Stimulated activated naive CD8-positive, alpha-beta T cell treated with anti-CD3 and anti-CD28 coated beads, Interleukin-15, amount 100 ng/mL, for 72 hours (primary cell): ENCODE data around the gene CCDC85A.

Experiments used
- ATAC-seq: fragments of 150-1000 bp; cut with Tn5 transposase; 2 replicates; pipeline ENCODE4 v1.10.0; 2021; ENCODE audit warnings: mild to moderate bottlenecking, moderate library complexity
- DNase-seq, 2 donors: peaks; one replicate each; pipeline ENCODE4 v3.0.0; 2021 to 2022
- H3K27ac Mint-ChIP-seq, 2 donors: one replicate each; pipeline ENCODE4 v1.8.0; 2022; ENCODE audit warnings: mild to moderate bottlenecking in 2 of 2, mixed read lengths in 2 of 2, moderate library complexity in 2 of 2
- H3K27me3 Mint-ChIP-seq: one replicate; pipeline ENCODE4 v1.8.0; 2022; ENCODE audit warnings: mixed read lengths
- H3K4me1 Mint-ChIP-seq: one replicate; pipeline ENCODE4 v1.8.0; 2022; ENCODE audit warnings: mild to moderate bottlenecking, mixed read lengths
- H3K4me3 Mint-ChIP-seq, 2 donors: one replicate each; pipeline ENCODE4 v1.8.0; 2022; ENCODE audit warnings: mild to moderate bottlenecking in 2 of 2, mixed read lengths in 2 of 2, moderate library complexity in 1 of 2
- H3K9me3 Mint-ChIP-seq, 2 donors: one replicate each; pipeline ENCODE4 v1.8.0; 2022; ENCODE audit warnings: mixed read lengths in 2 of 2

CCDC85A gene

GRCh38 chr2:56182420-56182819 is 1.4 kb upstream of the CCDC85A start:
- Mint-ChIP-seq H3K9me3 (no peaks in the 10 kb centered on the region), H3K4me1 (peaks cover 7% of the 10 kb centered on the region), H3K27ac (no peak overlapping the region), H3K4me3 (no peak overlapping the region), H3K27me3 (peaks cover 68% of the 10 kb centered on the region)
- DNase-seq (no peak), ATAC-seq (no peak)

- H3K27me3 Mint-ChIP-seq = peaks cover 71% of the 10 kb centered on the region
- peak; percentile 13 for ATAC-seq
- DNase-seq = peak; percentile 3 to 9
- H3K27ac Mint-ChIP-seq = no peak overlapping the region
- no peak overlapping the region for H3K4me3 Mint-ChIP-seq
- H3K9me3 Mint-ChIP-seq = no peaks in the 10 kb centered on the region
- H3K4me1 Mint-ChIP-seq = peaks cover 7% of the 10 kb centered on the region
These were observed 766 bp downstream of the CCDC85A start for GRCh38 chr2:56184500-56185011.

GRCh38 chr2:56185101-56185581 is 1.4 kb downstream of the CCDC85A start:
- H3K9me3 Mint-ChIP-seq = no peaks in the 10 kb centered on the region
- no peak for ATAC-seq
- no peak for DNase-seq
- H3K4me1 Mint-ChIP-seq = peaks cover 7% of the 10 kb centered on the region
- H3K27me3 Mint-ChIP-seq = peaks cover 69% of the 10 kb centered on the region
- no peak overlapping the region for H3K27ac Mint-ChIP-seq
- peak overlapping the region; percentile 16 to 52 for H3K4me3 Mint-ChIP-seq

- no peak for DNase-seq
- H3K4me3 Mint-ChIP-seq = peak overlapping the region; percentile 16 to 52
- no peaks in the 10 kb centered on the region for H3K9me3 Mint-ChIP-seq
- no peak overlapping the region for H3K27ac Mint-ChIP-seq
- peaks cover 73% of the 10 kb centered on the region for H3K27me3 Mint-ChIP-seq
- H3K4me1 Mint-ChIP-seq = peaks cover 7% of the 10 kb centered on the region
- no peak for ATAC-seq
These were observed 1.8 kb downstream of the CCDC85A start for GRCh38 chr2:56185582-56186046.

- ATAC-seq (no peak), DNase-seq (no peak)
- no peaks in the 10 kb centered on the region for H3K4me1 Mint-ChIP-seq
- peaks cover 30% of the 10 kb centered on the region for H3K27me3 Mint-ChIP-seq
- H3K9me3 Mint-ChIP-seq = no peaks in the 10 kb centered on the region
- no peak overlapping the region for H3K4me3 Mint-ChIP-seq
- no peak overlapping the region for H3K27ac Mint-ChIP-seq
These were observed 7.8 kb downstream of the CCDC85A start for GRCh38 chr2:56191617-56192016.

GRCh38 chr2:56192664-56193305 is 9.0 kb downstream of the CCDC85A start:
- DNase-seq (no peak), ATAC-seq (no peak)
- peaks cover 18% of the 10 kb centered on the region for H3K27me3 Mint-ChIP-seq
- H3K4me1 Mint-ChIP-seq = no peaks in the 10 kb centered on the region
- no peaks in the 10 kb centered on the region for H3K9me3 Mint-ChIP-seq
- H3K4me3 Mint-ChIP-seq = no peak overlapping the region
- no peak overlapping the region for H3K27ac Mint-ChIP-seq

GRCh38 chr2:56195563-56195962 is 11.8 kb downstream of the CCDC85A start:
- ATAC-seq = no peak
- Mint-ChIP-seq H3K9me3 (no peaks in the 10 kb centered on the region), H3K27ac (no peak overlapping the region), H3K4me3 (no peak overlapping the region), H3K27me3 (peaks cover 2% of the 10 kb centered on the region), H3K4me1 (no peaks in the 10 kb centered on the region)
- no peak for DNase-seq

- H3K9me3 Mint-ChIP-seq = no peaks in the 10 kb centered on the region
- ATAC-seq (no peak), DNase-seq (no peak)
- H3K27ac Mint-ChIP-seq = no peak overlapping the region
- H3K27me3 Mint-ChIP-seq = no peaks in the 10 kb centered on the region
- no peak overlapping the region for H3K4me3 Mint-ChIP-seq
- no peaks in the 10 kb centered on the region for H3K4me1 Mint-ChIP-seq
These were observed 14.0 kb downstream of the CCDC85A start for GRCh38 chr2:56197816-56198215.

GRCh38 chr2:56198936-56199335 is 15.1 kb downstream of the CCDC85A start:
- Mint-ChIP-seq H3K9me3 (no peaks in the 10 kb centered on the region), H3K27ac (no peak overlapping the region), H3K27me3 (no peaks in the 10 kb centered on the region), H3K4me3 (no peak overlapping the region), H3K4me1 (no peaks in the 10 kb centered on the region)
- ATAC-seq (no peak), DNase-seq (no peak)

GRCh38 chr2:56199492-56199891 is 15.7 kb downstream of the CCDC85A start:
- Mint-ChIP-seq H3K27me3 (no peaks in the 10 kb centered on the region), H3K4me1 (no peaks in the 10 kb centered on the region), H3K9me3 (no peaks in the 10 kb centered on the region), H3K27ac (no peak overlapping the region), H3K4me3 (no peak overlapping the region)
- ATAC-seq (no peak), DNase-seq (no peak)

- no peaks in the 10 kb centered on the region for H3K27me3 Mint-ChIP-seq
- ATAC-seq = no peak
These were observed 18.8 kb downstream of the CCDC85A start for GRCh38 chr2:56202381-56203121.

GRCh38 chr2:56204556-56204955 is 20.8 kb downstream of the CCDC85A start:
- Mint-ChIP-seq H3K4me1 (no peaks in the 10 kb centered on the region), H3K4me3 (no peak overlapping the region), H3K27me3 (no peaks in the 10 kb centered on the region), H3K9me3 (no peaks in the 10 kb centered on the region), H3K27ac (no peak overlapping the region)
- DNase-seq (no peak), ATAC-seq (no peak)

More at GRCh38 chr2:56202381-56203121, 18.8 kb downstream of the CCDC85A start:
- DNase-seq = no peak
- Mint-ChIP-seq H3K4me1 (no peaks in the 10 kb centered on the region), H3K4me3 (no peak overlapping the region), H3K9me3 (no peaks in the 10 kb centered on the region), H3K27ac (no peak overlapping the region)

- no peak for ATAC-seq
- H3K9me3 Mint-ChIP-seq = no peaks in the 10 kb centered on the region
- H3K4me1 Mint-ChIP-seq = no peaks in the 10 kb centered on the region
- no peak for DNase-seq
- no peak overlapping the region for H3K27ac Mint-ChIP-seq
- no peaks in the 10 kb centered on the region for H3K27me3 Mint-ChIP-seq
- no peak overlapping the region for H3K4me3 Mint-ChIP-seq
These were observed 22.5 kb downstream of the CCDC85A start for GRCh38 chr2:56206250-56206649.

GRCh38 chr2:56207760-56208159 is 24.0 kb downstream of the CCDC85A start:
- ATAC-seq (no peak), DNase-seq (no peak)
- Mint-ChIP-seq H3K27me3 (no peaks in the 10 kb centered on the region), H3K4me3 (no peak overlapping the region), H3K27ac (no peak overlapping the region), H3K9me3 (no peaks in the 10 kb centered on the region), H3K4me1 (no peaks in the 10 kb centered on the region)

- no peak overlapping the region for H3K4me3 Mint-ChIP-seq
- ATAC-seq (no peak), DNase-seq (no peak)
- H3K9me3 Mint-ChIP-seq = no peaks in the 10 kb centered on the region
- no peak overlapping the region for H3K27ac Mint-ChIP-seq
- H3K27me3 Mint-ChIP-seq = no peaks in the 10 kb centered on the region
- H3K4me1 Mint-ChIP-seq = no peaks in the 10 kb centered on the region
These were observed 24.6 kb downstream of the CCDC85A start for GRCh38 chr2:56208380-56208779.

GRCh38 chr2:56209701-56210100 is 25.9 kb downstream of the CCDC85A start:
- Mint-ChIP-seq H3K27me3 (no peaks in the 10 kb centered on the region), H3K9me3 (no peaks in the 10 kb centered on the region), H3K27ac (no peak overlapping the region), H3K4me1 (no peaks in the 10 kb centered on the region), H3K4me3 (no peak overlapping the region)
- DNase-seq (no peak), ATAC-seq (no peak)
